SH-SY5Y (cell line): ENCODE results near the gene CACNA1S.

Source experiments
- GATA2 ChIP-seq: IDR thresholded peaks from 2 replicates; pipeline ENCODE4 v1.6.1; 2011; ENCODE audit warnings: mild to moderate bottlenecking, low read depth, low read length
- GATA3 ChIP-seq: IDR thresholded peaks from 2 replicates; pipeline ENCODE4 v1.6.1; 2011; ENCODE audit warnings: low read depth, mild to moderate bottlenecking, low read length, moderate library complexity

- no peak for TF ChIP-seq GATA2
- TF ChIP-seq GATA3: no peak
Measured at GRCh38 chr1:201048521-201048920, 63.7 kb downstream of the CACNA1S start.
